ENCODE data around the gene PPP2R2C. TPM values are rescaled to one million over a fixed set of nuclear protein-coding genes. Genes with fewer than 3 reads are reported as not detected.

PPP2R2C gene
- total and polyA plus RNA-seq, 9 of the 15 experiments (the other 6 are each of a cell fraction or from before 2014, with no cell fraction given): 0.04 to 0.06 TPM; not detected in 7

DNA sequence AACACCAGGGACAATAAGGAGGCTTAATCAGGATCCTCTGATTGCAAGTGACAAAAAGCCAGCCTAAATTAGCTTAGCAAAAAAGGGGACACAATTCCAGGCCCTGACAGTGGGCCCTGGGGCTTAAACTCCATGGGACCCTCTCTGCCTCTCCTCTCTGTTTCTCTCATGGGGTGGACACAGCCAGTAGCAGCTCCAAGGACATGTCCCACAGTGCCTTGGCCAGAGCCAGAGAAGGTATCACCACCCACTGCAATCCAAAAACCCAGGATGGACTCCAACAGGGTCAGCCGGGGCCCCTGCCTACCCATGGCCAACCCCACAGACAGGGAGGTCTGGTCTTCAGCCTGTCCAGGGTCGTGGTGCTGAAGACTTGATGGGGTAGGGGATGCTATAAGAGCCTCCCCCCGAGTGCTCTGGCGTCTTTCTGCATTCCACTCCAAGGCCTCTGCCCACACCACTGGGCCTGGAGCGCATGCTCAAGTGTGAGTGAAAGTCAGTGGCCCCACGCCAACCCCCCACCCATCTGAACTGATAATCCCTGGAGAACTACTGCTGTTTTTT is 19.7 kb upstream of the PPP2R2C start:
- FAIRE-seq (no peak), DNase-seq (ENCODE audit: extremely low read depth in 1 of 4, low spot score in 3 of 4) (no peak), ATAC-seq (no peak)
- Histone ChIP-seq H3K27me3 (ENCODE audit: control insufficient read depth in 2 of 2, insufficient read depth in 2 of 2, low read length in 2 of 2) (peaks cover 3 to 27% of the 10 kb centered on the region in 2 experiments; a peak in 3 of 5 replicates), H4K20me1 (replicated peaks; ENCODE audit: control insufficient read depth, insufficient read depth, low read length) (no peaks in the 10 kb centered on the region), H3K9me3 (replicated peaks; ENCODE audit: control insufficient read depth, insufficient read depth, low read depth, low read length) (no peaks in the 10 kb centered on the region), H3K4me2 (ENCODE audit: insufficient read depth, low read length) (no peak overlapping the region), H2AFZ (ENCODE audit: low read depth, low read length) (no peak overlapping the region), H3K79me2 (ENCODE audit: control insufficient read depth, insufficient read depth, low read length) (no peaks in the 10 kb centered on the region), H3K9me1 (ENCODE audit: control insufficient read depth, insufficient read depth, low read length) (no peaks in the 10 kb centered on the region), H3K27ac (ENCODE audit: extremely low read depth, low read depth, low read length) (no peak overlapping the region), H3K4me1 (replicated peaks in 1 of 2; ENCODE audit: control insufficient read depth in 2 of 2, insufficient read depth in 2 of 2, low read length in 2 of 2) (no peaks in the 10 kb centered on the region), H3K9ac (ENCODE audit: insufficient read depth in 1 of 2, low read depth in 2 of 2, low read length in 2 of 2) (no peak overlapping the region), H3K4me3 (no peak overlapping the region), H3K36me3 (ENCODE audit: control insufficient read depth, insufficient read depth, low read length) (no peaks in the 10 kb centered on the region)
- ChIA-PET POLR2A (no interaction called here), CTCF (ENCODE audit: low intra/inter-chr PET ratio) (no interaction called here)
- in situ Hi-C loops (cut with MboI) (no loop called here), intact Hi-C loops (cut with micrococcal nuclease) (no loop called here)
- BruUV-seq (replicated peaks): no TSS peak
- 3% methylated on average over 6 of the region's 6 CpGs for whole genome bisulfite sequencing (ENCODE audit: insufficient coverage, low coverage, missing lambda C conversion rate)
- TF ChIP-seq ATF4 (CRISPR knock-in tag; IDR thresholded peaks at IDR 0.05): no peak

- H4K20me1 ChIP-seq (replicated peaks; ENCODE audit: control insufficient read depth, insufficient read depth, low read length): no peaks in the 10 kb centered on the region
- POLR2A ChIA-PET: no interaction called here
- no peak overlapping the region for H3K4me3 ChIP-seq
- peaks cover 3 to 27% of the 10 kb centered on the region in 2 experiments; a peak in 3 of 5 replicates for H3K27me3 ChIP-seq (ENCODE audit: control insufficient read depth in 2 of 2, insufficient read depth in 2 of 2, low read length in 2 of 2)
- TF ChIP-seq ERF (CRISPR knock-in tag; IDR thresholded peaks at IDR 0.05) (no peak), ZNF253 (CRISPR knock-in tag; conservative IDR thresholded peaks at IDR 0.05) (no peak), MEF2D (tag; conservative IDR thresholded peaks at IDR 0.05; ENCODE audit: low read depth) (no peak), EZH2 (IDR thresholded peaks at IDR 0.05; ENCODE audit: borderline replicate concordance, low read depth, low read length) (no peak), THRAP3 (IDR thresholded peaks at IDR 0.05; ENCODE audit: borderline replicate concordance) (no peak), HDAC1 (IDR thresholded peaks at IDR 0.05) (no peak), ZBTB8A (IDR thresholded peaks at IDR 0.05; ENCODE audit: partially characterized antibody) (no peak), FOXO4 (CRISPR knock-in tag; IDR thresholded peaks at IDR 0.05) (no peak)
- H2AFZ ChIP-seq (ENCODE audit: low read depth, low read length): no peak overlapping the region
- in situ Hi-C loops (cut with MboI) (no loop called here), intact Hi-C loops (cut with micrococcal nuclease) (no loop called here)
- no peaks in the 10 kb centered on the region for H3K9me3 ChIP-seq (replicated peaks; ENCODE audit: control insufficient read depth, insufficient read depth, low read depth, low read length)
- no peak for DNase-seq (ENCODE audit: extremely low read depth in 1 of 4, low spot score in 3 of 4)
- no peaks in the 10 kb centered on the region for H3K9me1 ChIP-seq (ENCODE audit: control insufficient read depth, insufficient read depth, low read length)
- no peaks in the 10 kb centered on the region for H3K36me3 ChIP-seq (ENCODE audit: control insufficient read depth, insufficient read depth, low read length)
- H3K27ac ChIP-seq (ENCODE audit: extremely low read depth, low read depth, low read length): no peak overlapping the region
- ATAC-seq: no peak
- H3K9ac ChIP-seq (ENCODE audit: insufficient read depth in 1 of 2, low read depth in 2 of 2, low read length in 2 of 2): no peak overlapping the region
- H3K79me2 ChIP-seq (ENCODE audit: control insufficient read depth, insufficient read depth, low read length): no peaks in the 10 kb centered on the region
- CTCF ChIA-PET (ENCODE audit: low intra/inter-chr PET ratio): no interaction called here
- FAIRE-seq: no peak
- H3K4me1 ChIP-seq (replicated peaks in 1 of 2; ENCODE audit: control insufficient read depth in 2 of 2, insufficient read depth in 2 of 2, low read length in 2 of 2): no peaks in the 10 kb centered on the region
- H3K4me2 ChIP-seq (ENCODE audit: insufficient read depth, low read length): no peak overlapping the region
- BruUV-seq (replicated peaks): no TSS peak
Measured at GRCh38 chr4:6491235-6491634, 18.8 kb upstream of the PPP2R2C start.
